Calu3 (cell line): ENCODE measurements around the gene LINC01488. TPM values are rescaled to one million over a fixed set of nuclear protein-coding genes. Genes with fewer than 3 reads are reported as not detected.
A peak's percentile ranks its signal among the peaks of the same experiment; 100 is the strongest.

Source experiments
- BruUV-seq: library from RNA; stranded (reverse); fragments of 400-500 nt; replicated peaks from 2 replicates; lab custom pipeline; 2021; lab: Mats Ljungman, UMichigan
- CTCF ChIA-PET: fragments of 300-600 bp; sonication (Branson Sonifier 250); formaldehyde crosslinking; loops from one replicate; lab custom pipeline; 2022; ENCODE audit warnings: antibody characterized with exemption; lab: Charles Lee
- DNase-seq: peaks from one replicate; pipeline ENCODE4 v3.0.0; 2022
- H3K27ac Mint-ChIP-seq: one replicate; pipeline ENCODE4 v1.8.0; 2022; ENCODE audit warnings: mixed read lengths; ENCODE audit not compliant: unreplicated experiment
- H3K27me3 Mint-ChIP-seq: one replicate; pipeline ENCODE4 v1.8.0; 2022; ENCODE audit warnings: mixed read lengths; ENCODE audit not compliant: unreplicated experiment
- H3K36me3 Mint-ChIP-seq: one replicate; pipeline ENCODE4 v1.8.0; 2022; ENCODE audit warnings: mild to moderate bottlenecking, moderate library complexity, mixed read lengths; ENCODE audit not compliant: insufficient read depth, unreplicated experiment
- H3K4me1 Mint-ChIP-seq: one replicate; pipeline ENCODE4 v1.8.0; 2022; ENCODE audit warnings: mild to moderate bottlenecking, low read depth, mixed read lengths; ENCODE audit not compliant: unreplicated experiment
- H3K4me3 Mint-ChIP-seq: one replicate; pipeline ENCODE4 v1.8.0; 2022; ENCODE audit warnings: mild to moderate bottlenecking, low read depth, moderate library complexity, mixed read lengths; ENCODE audit not compliant: unreplicated experiment
- H3K9me3 Mint-ChIP-seq: one replicate; pipeline ENCODE4 v1.8.0; 2022; ENCODE audit warnings: low read depth, mixed read lengths; ENCODE audit not compliant: unreplicated experiment
- CTCF ChIP-seq: fragments of 200-600 bp; IDR thresholded peaks from one replicate; pipeline ENCODE4 v1.8.0; 2022; ENCODE audit warnings: antibody characterized with exemption; ENCODE audit not compliant: unreplicated experiment
- intact Hi-C: fragments of 100-400 bp; cut with micrococcal nuclease; formaldehyde crosslinking; loops from one replicate; pipeline ENCODE4 v1.10.0; 2022; ENCODE audit not compliant: unreplicated experiment
- total RNA-seq: library from RNA; stranded (reverse); gene quantifications from 2 replicates; pipeline ENCODE4 v1.2.3, GENCODE V29; 2022

LINC01488 gene
- total RNA-seq, 1 experiment from 2014 or later, result not detected

- intact Hi-C loops, result no loop called here
- Mint-ChIP-seq H3K4me1 (peaks cover 36% of the 10 kb centered on the region), H3K9me3 (no peaks in the 10 kb centered on the region), H3K4me3 (no peak overlapping the region), H3K36me3 (peaks cover 5% of the 10 kb centered on the region), H3K27ac (no peak overlapping the region), H3K27me3 (no peaks in the 10 kb centered on the region)
- no peak for DNase-seq
- CTCF ChIA-PET, result interaction anchor here (0.5 kb wide), 1 partner anchor 40 kb away, joined by 5 read pairs; no protein-coding TSS in a partner anchor
- no TSS peak for BruUV-seq
- no peak for TF ChIP-seq CTCF
Observed at GRCh38 chr11:69435161-69435986, 46.1 kb upstream of the LINC01488 start.

- H3K4me3 Mint-ChIP-seq, result no peak overlapping the region
- no peak overlapping the region for H3K27ac Mint-ChIP-seq
- no peak for TF ChIP-seq CTCF
- BruUV-seq, result no TSS peak
- DNase-seq, result no peak
- peaks cover 31% of the 10 kb centered on the region for H3K4me1 Mint-ChIP-seq
- CTCF ChIA-PET, result interaction anchor here (0.5 to 0.6 kb wide), 2 partner anchors 41 to 269 kb away, joined by 3 to 5 read pairs; no protein-coding TSS in a partner anchor
- H3K9me3 Mint-ChIP-seq, result no peaks in the 10 kb centered on the region
- intact Hi-C loops, result no loop called here
- H3K36me3 Mint-ChIP-seq, result peaks cover 5% of the 10 kb centered on the region
- no peaks in the 10 kb centered on the region for H3K27me3 Mint-ChIP-seq
Observed at GRCh38 chr11:69436041-69436982, 45.2 kb upstream of the LINC01488 start.

GRCh38 chr11:69437001-69437875, 44.2 kb upstream of the LINC01488 start:
- Mint-ChIP-seq H3K4me1 (peaks cover 28% of the 10 kb centered on the region), H3K27ac (peak overlapping the region; percentile 40), H3K9me3 (no peaks in the 10 kb centered on the region), H3K27me3 (no peaks in the 10 kb centered on the region), H3K4me3 (no peak overlapping the region), H3K36me3 (peaks cover 5% of the 10 kb centered on the region)
- intact Hi-C loops, result no loop called here
- peak; percentile 94 for DNase-seq
- no TSS peak for BruUV-seq
- CTCF ChIA-PET, result interaction anchor here (0.6 kb wide), 2 partner anchors 60 to 268 kb away, joined by 3 read pairs; no protein-coding TSS in a partner anchor
- TF ChIP-seq CTCF, result peak; percentile 26
